Kidney (tissue), 14 donors: Measurements from ENCODE around the gene DUS3L. TPM values are rescaled to one million over a fixed set of nuclear protein-coding genes. Genes with fewer than 3 reads are reported as not detected.
"Not testable (repeated sequence)": the region's sequence is repeated elsewhere in the genome, so short reads cannot be mapped to it uniquely, and the experiment has no call there.

ENCODE experiments used
- DNase-seq, 5 donors: peaks; one replicate each; pipeline ENCODE4 v3.0.0-alpha.2; 2013 to 2020
- FAIRE-seq: peaks from 2 replicates; lab custom pipeline; 2012; peaks lifted over from hg19 to GRCh38; lab: Jason Lieb, UNC
- H3K27ac ChIP-seq, 2 donors: one replicate each; pipeline ENCODE4 v1.7.0; 2013; ENCODE audit warnings: low read depth in 2 of 2, low read length in 2 of 2, inconsistent platforms in 1 of 2
- H3K27me3 ChIP-seq: one replicate; pipeline ENCODE4 v1.7.1; 2013; ENCODE audit warnings: low read length, inconsistent platforms; ENCODE audit not compliant: control insufficient read depth, insufficient read depth
- H3K36me3 ChIP-seq, 3 donors: one replicate each; pipeline versions ENCODE4 v1.7.0 to v1.7.1; 2013; ENCODE audit warnings: low read length in 3 of 3, control low read depth in 1 of 3, inconsistent platforms in 1 of 3; ENCODE audit not compliant: insufficient read depth in 3 of 3, control insufficient read depth in 2 of 3
- H3K4me1 ChIP-seq, 3 donors: one replicate each; pipeline versions ENCODE4 v1.7.0 to v1.7.1; 2013; ENCODE audit warnings: low read length in 3 of 3, inconsistent platforms in 1 of 3, low read depth in 1 of 3; ENCODE audit not compliant: control insufficient read depth in 2 of 3, insufficient read depth in 2 of 3
- H3K4me3 ChIP-seq, 3 donors: one replicate each; pipeline versions ENCODE4 v1.7.0 to v1.8.1; 2013; ENCODE audit warnings: low read length in 3 of 3, control low read depth in 1 of 3, inconsistent platforms in 1 of 3
- H3K9ac ChIP-seq, 3 donors: one replicate each; pipeline versions ENCODE4 v1.7.0 to v1.7.1; 2013; ENCODE audit warnings: low read length in 3 of 3, control low read depth in 1 of 3, inconsistent platforms in 1 of 3
- H3K9me3 ChIP-seq, 3 donors: one replicate each; pipeline versions ENCODE4 v1.7.0 to v1.7.1; 2013; ENCODE audit warnings: low read length in 3 of 3, control low read depth in 1 of 3, inconsistent platforms in 1 of 3; ENCODE audit not compliant: control insufficient read depth in 2 of 3, insufficient read depth in 1 of 3
- CTCF ChIP-seq: IDR thresholded peaks from 3 replicates; pipeline ENCODE4 v1.5.1; 2012; ENCODE audit warnings: mild to moderate bottlenecking, moderate library complexity, borderline replicate concordance; ENCODE audit not compliant: insufficient read depth; ENCODE audit errors: extremely low read depth
- intact Hi-C: fragments of 100-400 bp; cut with DNase I; formaldehyde crosslinking; loops from one replicate; pipeline ENCODE4 v1.11.1; 2022
- polyA plus RNA-seq: library from polyadenylated mRNA; stranded (reverse); fragments of 350-450 nt; fragmentation: Illumina TruSeq; extraction: RNeasy Lipid Tissue Mini Kit (QIAGEN cat#74804); gene quantifications from one replicate; pipeline ENCODE4 v1.2.3, GENCODE V29; 2014; ENCODE audit warnings: low read depth, low replicate concordance; ENCODE audit not compliant: insufficient read depth
- total RNA-seq: library from RNA; stranded (reverse); fragmentation: NEBNext Ultra II Directional; extraction: Animal tissue kit (Norgen Biotek cat#: 25700); gene quantifications from one replicate; pipeline ENCODE4 v1.2.1, GENCODE V29; 2021
- donor health status: control.
- donor health status: control.
- donor health status: control.
- donor health status: control.
- donor health status: control.
- donor health status: DM: yes; HTN: yes; CAD: no.
- donor health status: Normal renal cell carcinoma (clear cell type).

The DUS3L gene
- total and polyA plus RNA-seq, 2 donors from 2014 or later: 18.1 to 37.6 TPM

- Histone ChIP-seq H3K27me3 (no peaks in the 10 kb centered on the region), H3K4me1 (no peaks in the 10 kb centered on the region), H3K9me3 (no peaks in the 10 kb centered on the region), H3K9ac (no peak overlapping the region), H3K27ac (no peak overlapping the region), H3K36me3 (peaks cover 0 to 22% (median 16%) of the 10 kb centered on the region in 3 donors), H3K4me3 (no peak overlapping the region)
- TF ChIP-seq CTCF: no peak
- DNase-seq (no peak), FAIRE-seq (no peak)
- intact Hi-C loops: no loop called here
Observed at GRCh38 chr19:5782945-5783919, 7.7 kb downstream of the DUS3L start.

- no peak overlapping the region for H3K27ac ChIP-seq
- no peak for TF ChIP-seq CTCF
- H3K4me3 ChIP-seq: no peak overlapping the region
- FAIRE-seq (no peak), DNase-seq (no peak)
- H3K27me3 ChIP-seq: no peaks in the 10 kb centered on the region
- no peak overlapping the region for H3K9ac ChIP-seq
- H3K36me3 ChIP-seq: peaks cover 0 to 15% (median 11%) of the 10 kb centered on the region in 3 donors
- H3K9me3 ChIP-seq: no peaks in the 10 kb centered on the region
- H3K4me1 ChIP-seq: no peaks in the 10 kb centered on the region
- intact Hi-C loops: no loop called here
Observed at GRCh38 chr19:5782322-5782721, 8.6 kb downstream of the DUS3L start.

GRCh38 chr19:5780916-5781315 is 10.0 kb downstream of the DUS3L start:
- FAIRE-seq, H3K9me3 ChIP-seq, H3K27me3 ChIP-seq, H3K4me1 ChIP-seq, H3K4me3 ChIP-seq, H3K9ac ChIP-seq, DNase-seq, H3K36me3 ChIP-seq, intact Hi-C loops, H3K27ac ChIP-seq: not testable (repeated sequence)

- Histone ChIP-seq H3K36me3 (no peaks in the 10 kb centered on the region), H3K9me3 (peaks cover 0 to 3% (median 0%) of the 10 kb centered on the region in 3 donors), H3K9ac (no peak overlapping the region), H3K27me3 (no peaks in the 10 kb centered on the region), H3K4me1 (no peaks in the 10 kb centered on the region), H3K27ac (no peak overlapping the region), H3K4me3 (no peak overlapping the region)
- FAIRE-seq (no peak), DNase-seq (no peak)
- intact Hi-C loops: no loop called here
- no peak for TF ChIP-seq CTCF
Observed at GRCh38 chr19:5778402-5778801, 12.6 kb downstream of the DUS3L start.
